ENCODE data around the gene TM2D1.
"Not testable (repeated sequence)": the region's sequence is repeated elsewhere in the genome, so short reads cannot be mapped to it uniquely, and the experiment has no call there.

The TM2D1 gene

DNA sequence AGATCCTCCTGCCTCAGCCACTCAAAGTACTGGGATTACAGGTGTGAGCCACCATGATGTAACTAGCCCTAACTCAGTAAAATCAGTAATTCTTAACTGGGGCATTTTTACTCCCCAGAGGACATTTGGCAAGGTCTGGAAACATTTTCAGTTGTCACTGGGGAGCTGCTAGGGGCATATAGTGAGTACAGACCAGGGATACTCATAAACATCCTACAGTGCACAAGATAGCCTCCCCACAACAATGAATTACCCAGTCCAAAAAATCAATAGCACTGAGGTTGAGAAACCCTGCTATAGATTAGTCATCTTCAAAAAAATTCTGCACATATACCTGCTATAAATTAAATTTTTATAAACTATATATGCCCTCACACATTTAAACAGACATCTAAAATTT lies 13.0 kb downstream of the TM2D1 start:
- no peak for DNase-seq

DNA sequence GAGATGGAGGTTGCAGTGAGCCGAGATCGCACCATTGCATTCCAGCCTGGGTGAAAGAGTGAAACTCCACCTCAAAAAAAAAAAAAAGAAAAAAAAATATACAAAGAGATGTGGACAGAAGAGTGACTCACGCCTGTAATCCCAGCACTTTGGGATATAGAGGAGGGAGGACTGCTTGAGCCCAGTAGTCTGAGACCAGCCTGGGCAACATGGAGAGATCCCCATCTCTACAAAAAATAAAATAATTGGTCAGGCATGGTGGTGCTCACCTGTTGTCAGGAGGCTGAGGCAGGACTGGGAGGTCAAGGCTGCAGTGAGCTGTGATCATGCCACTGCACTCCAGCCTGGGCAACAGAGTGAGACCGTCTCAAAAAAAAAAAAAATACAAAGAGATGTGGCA lies 13.7 kb downstream of the TM2D1 start:
- DNase-seq = not testable (repeated sequence)

DNA sequence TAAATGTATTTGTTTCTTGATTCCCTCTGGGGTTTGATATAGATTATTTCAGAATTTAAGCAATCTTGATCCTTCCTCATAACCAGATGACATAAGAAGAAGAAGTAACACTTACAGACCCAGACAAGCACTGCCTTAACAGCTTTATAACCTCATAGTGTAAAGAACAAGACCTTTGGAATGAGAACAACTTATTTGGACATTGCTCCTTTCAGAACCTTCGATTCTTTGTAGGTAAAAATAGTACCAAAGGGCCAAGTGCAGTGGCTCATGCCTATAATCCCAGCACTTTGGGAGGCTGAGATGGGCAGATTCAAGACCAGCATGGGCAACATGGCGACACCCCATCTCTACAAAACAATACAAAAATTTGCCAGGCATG lies 15.0 kb downstream of the TM2D1 start:
- DNase-seq = no peak

DNA sequence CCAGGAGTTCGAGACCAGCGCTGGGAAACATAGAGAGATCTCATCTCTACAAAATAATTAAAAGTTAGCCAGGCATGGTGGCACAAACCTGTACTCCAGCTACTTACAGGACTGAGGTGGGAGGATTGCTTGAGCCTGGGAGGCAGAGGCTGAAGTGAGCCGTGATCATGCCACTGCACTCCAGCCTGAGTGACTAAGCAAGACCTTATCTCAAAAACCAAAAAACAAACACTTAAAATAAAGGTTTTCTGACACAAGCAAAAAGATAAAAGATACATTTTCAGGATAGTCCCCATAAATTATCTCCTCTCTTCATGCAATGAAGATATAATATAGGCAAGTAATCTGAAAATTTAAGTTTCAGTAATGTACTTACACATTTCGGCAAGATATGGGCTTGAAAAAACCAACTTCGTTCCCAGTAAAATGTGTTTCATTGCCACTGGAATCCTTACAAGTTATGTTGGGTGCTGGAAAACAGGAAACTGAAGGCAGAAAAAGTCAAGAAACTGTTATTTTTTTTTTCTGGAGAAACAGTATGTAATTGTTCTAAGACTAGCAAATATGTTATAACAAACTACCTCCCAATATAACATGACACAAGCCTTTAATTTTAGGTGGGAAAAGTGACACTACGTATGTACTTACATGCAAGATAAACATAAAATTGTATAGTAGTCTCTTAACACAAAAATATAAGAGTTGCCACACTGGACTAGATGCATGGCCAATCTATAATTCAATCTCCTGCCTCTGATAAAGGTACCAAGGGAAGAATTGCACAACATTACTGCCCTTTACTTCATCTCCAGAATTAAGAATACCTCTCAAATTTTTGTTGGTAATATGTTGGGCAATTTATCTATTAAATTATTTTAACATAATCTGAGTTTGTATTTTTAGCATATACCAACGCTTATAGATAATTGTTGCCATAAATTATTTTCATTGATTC lies 15.7 kb downstream of the TM2D1 start:
- DNase-seq = no peak

DNA sequence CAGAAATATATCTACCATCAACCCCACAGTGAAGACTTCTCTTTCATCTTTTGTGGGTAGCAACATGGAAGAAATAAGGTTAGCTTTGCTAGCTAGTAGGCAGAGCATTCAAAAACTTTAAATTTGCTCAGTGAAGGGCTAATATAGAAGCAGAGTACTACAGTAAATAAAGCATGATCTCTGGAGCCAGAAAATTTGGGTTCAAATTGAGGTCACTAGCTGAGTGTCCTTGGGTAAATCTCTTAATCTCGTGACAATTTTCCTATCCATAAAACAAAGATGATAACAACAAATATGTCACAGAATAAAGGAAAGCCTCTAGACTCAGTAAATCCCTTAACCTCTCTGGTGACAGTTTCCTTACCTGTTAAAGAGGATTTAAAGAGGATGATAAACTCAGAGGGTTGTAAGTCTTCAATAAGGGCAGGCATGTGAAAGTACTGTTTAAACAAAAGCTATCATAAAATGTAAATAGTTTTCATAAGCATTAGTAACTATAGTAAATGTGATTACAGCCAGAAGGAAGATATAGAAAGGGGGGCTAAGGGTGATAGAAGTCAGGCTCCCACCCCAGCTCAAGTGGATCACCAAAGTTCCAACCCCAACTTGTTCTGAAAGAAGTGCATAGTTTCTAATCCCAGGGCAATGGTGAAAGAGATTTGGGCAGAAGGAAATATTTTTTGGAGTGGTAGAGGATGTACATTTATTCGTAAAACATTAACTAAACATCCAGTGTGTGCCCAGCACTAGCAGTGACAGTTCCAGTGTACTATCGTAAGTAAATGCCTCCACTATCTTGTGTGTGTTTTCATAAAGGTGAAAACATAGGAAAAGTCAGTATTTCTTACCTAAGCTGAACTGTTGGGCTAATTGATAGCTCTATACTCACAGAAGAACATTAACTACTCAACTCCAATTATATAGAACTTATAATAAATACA lies 24.8 kb downstream of the TM2D1 start:
- DNase-seq = no peak

DNA sequence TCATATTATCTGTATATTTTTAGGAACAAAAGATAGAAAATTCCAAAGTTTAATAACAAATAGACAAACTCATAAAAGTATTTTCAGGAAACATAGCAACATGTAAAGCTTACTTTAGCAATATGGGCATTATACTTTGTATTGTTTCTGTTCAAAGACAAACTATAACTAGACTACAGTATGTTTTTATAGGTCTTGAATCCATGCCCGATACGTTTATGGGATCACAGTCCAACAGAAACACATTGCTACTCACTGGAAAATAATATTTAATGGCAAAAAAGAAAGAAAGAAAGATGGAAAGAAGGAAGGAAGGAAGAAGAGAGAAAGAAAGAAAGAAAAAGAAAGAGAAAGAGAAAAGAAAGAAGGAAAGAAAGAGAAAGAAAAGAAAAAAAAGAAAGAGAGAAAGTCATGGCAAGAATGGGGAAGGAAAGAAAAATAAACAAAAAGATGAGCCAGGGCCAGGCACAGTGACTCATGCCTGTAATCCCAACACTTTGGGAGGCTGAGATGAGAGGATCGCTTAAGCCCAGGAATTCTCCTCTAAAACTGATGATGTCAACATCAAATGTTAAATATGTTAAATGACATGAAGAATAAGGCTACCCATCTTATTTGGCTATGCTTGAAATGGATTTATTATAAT lies 32.7 kb downstream of the TM2D1 start:
- DNase-seq = no peak

DNA sequence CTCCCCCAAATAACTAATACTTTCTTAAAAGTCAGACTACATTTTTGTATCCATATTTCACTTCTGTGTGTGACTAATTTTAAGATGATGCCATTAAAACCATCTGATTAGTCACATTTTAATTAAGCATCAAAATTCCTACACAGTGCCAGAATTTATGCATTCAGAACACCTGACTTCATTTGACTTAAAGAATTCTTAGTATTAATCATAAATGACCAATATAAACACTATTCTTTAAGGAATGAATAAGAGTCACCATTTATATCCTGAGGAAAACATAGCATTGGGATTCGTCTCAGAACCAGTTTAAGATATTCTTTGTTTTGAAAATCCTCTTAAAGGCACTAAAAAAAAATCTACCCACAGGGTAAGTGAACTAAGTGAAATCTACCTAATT lies 37.0 kb downstream of the TM2D1 start:
- DNase-seq = no peak

DNA sequence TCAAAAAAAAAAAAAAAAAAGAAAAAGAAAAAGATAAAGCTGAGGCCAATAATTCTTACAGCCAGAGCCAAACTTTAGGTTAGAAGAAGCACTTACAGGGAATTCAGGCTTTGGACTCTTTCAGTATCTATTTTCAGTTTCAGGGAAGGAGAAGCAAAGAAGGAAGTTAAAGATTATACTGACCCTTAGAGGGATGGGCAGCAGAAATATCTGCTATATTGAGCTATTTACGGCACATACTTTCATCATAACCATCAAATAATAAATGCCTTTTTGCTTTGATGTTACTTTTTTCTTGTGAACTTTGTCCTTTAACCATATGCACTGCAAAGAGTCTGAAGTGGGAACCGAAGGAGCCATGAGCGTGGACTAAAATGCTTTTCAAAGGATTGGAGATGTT lies 42.0 kb downstream of the TM2D1 start:
- no peak for DNase-seq

DNA sequence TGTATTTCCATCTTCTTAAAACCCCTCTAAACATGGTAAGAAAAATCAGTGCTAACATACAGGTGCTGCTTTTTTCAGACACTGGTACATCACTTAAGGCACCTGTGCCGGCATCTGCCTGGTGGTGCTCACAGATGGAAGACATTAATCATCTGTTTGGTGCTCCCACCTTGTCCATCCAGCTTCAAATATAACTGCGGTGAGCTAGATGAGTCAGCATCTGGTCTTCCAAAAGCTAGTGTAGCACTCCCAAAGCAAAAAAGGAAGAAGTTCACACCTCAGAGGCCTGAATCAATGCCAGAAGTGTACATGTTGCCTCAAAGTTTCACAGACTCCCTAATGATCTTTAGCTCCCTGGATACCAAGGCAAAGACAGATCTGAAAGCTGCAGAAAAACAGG lies 44.4 kb downstream of the TM2D1 start:
- DNase-seq = no peak

DNA sequence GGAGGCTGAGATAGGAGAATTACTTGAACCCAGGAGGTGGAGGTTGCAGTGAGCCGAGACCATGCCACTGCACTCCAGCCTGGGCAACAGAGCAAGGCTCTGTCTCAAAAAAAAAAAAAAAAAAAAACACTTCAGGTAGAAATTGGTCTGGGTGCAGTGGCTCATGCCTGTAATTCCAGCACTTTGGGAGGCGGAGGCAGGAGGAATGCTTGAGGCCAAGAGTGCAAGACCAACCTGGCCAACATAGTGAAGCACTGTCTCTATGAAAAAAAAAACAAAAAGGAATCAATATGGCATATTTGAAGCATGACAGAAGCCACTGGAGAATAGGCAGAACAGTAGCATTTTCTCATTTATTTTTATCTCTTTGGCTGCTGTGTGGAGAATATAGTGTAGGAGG lies 48.1 kb downstream of the TM2D1 start:
- not testable (repeated sequence) for DNase-seq

DNA sequence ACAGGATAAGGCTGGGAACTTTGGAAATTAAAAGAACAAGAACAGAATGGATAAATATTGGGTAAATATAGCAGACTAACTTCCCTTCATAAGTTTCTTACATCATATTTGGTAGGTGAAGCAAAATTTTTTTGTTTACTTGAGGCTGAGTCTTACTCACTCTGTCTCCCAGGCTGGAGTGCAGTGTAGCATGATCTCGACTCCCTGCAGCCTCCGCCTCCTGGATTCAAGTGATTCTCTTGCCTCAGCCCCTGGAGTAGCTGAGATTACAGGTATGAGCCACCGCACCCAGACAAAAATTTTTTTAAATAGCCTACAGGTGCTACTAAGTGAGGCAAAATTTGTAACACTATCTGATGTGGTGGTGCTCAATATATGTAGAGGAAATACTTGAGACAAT lies 50.7 kb downstream of the TM2D1 start:
- DNase-seq = no peak

DNA sequence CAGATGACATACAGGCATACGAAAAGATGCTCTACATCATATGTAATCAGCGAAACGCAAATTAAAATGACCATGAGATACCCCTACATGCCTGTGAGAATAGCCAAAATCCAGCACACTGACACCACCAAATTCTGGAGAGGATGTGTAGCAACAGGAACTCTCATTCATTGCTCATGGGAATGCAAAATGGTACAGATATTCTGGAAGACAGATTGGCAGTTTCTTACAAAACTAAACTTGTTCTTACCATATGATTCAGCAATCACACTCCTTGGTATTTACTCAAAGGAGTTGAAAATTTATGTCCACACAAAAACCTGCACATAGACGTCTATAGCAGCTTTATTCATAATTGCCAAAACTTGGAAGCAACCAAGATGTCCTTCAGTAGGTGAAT lies 52.6 kb downstream of the TM2D1 start:
- DNase-seq = no peak

DNA sequence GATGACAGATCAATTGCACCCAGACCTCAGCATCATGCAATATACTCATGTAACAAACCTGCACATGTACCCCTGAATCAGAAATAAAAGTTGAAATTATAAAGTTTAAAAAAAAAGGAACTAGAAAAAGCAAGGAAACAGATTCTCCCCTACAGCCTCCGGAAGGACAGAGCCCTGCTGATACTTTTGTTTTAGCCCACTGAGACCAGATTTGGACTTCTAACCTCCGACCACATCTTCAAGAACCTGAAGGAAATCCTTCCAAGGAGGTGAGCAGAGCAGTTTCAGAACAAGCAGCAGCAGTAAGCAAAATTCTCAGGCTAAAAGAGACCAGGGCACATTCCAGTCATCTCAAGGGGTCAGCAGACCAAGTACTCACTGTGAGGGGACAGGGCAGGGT lies 54.5 kb downstream of the TM2D1 start:
- DNase-seq = no peak

DNA sequence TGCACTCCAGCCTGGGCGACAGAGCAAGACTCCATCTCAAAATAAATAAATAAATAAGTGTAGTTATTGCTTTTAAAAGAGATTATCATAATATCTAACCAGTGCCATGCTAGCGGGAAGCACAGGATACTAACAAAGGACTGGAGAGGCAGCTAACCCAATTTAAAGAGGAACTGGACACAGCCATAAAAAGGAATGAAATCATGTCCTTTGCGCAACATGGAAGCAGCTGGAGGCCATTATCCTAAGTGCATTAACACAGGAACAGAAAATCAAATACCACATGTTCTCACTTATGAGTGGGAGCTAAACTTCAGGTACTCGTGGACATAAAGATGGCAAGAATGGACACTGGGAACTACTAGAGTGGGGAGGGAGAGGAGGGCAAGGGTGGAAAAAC lies 54.9 kb downstream of the TM2D1 start:
- DNase-seq = no peak

DNA sequence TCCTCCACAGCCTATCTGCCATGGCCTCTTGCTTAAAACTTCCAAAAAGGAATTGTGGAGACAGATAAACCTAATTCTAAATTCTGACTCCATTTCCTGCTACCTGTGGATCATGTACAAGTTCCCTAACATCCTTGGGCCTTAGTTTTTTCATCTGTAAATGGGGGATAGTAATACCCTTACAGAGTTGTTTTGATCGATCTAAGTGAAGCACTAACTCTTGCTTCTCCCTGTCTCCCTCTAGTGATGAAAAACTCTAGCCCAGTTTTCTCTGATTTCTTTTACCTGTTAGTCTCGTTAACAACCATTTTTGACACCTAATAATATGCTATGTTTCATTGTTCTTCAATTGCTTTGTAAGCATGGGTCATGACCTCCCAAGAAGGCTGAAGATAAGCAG lies 65.9 kb downstream of the TM2D1 start:
- DNase-seq = no peak

DNA sequence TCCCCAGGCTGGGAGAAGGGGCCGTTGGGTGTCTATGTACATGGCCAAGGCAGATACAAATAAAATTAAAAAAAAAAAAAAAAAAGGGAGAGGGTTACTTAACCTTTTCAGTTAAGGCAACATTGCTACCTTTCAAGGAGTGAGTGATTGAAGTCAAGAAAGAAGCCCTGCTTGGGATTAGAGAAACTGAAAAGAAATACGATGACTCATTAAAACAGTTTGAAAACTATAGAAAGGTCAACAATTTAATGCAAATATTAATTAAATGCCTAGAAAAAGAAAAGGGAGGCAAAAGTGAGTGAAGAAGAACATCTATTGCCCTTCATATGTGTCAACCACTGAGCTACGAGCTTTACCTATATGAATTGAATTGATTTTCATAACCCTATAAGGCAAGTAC lies 69.5 kb downstream of the TM2D1 start:
- no peak for DNase-seq

DNA sequence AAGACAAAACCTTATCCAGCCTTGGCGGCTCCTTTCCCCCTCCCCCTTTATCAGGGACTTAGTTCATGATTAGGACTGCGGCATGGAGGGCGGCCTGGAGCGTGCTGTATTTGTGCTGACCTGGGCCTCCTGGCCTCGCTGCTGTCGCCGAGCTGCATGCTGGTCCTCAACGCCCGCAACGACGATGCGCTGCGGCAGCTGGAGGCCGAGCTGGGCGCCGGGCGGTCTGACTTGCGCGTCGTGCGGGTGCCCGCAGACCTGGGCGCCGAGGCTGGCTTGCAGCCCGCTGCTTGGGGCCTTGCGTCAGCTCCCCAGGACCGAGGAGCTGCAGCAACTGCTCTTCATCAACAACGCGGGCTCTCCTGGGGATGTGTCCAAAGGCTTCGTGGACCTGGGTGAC lies 70.9 kb downstream of the TM2D1 start:
- DNase-seq = no peak

DNA sequence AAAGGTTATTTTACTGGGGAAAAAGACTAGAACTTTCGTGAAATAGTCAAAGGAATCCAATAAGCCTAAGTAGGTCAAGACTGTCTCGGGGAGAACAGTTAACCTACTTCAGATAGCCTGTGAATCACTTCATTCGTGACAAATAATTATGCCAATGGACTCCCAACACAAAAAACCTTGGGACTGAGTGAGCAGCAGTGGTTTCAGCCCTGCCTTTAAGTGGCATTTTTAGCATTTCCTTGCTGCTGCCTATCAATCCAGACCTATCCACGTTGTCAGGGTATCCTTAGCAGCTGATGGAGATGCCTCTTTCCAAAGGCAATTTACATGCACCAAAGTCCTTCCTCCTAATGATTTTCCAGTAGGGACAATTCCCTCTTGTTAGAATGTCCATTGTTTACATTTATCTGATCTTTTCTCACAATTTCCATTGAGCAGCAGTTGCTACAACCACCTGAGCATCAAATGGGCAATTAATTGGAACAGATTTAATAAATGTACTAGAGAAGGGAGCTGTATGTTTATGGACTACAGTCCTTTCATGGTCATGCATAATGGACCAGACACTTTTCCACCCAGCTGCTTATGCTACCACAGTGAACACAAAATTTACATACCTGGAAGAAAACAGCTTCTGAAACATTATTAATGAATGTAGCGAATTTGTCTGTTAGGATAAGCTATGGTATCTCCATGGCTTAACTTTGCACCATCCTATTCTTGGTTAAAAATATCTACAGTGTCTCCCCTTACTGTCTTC lies 75.8 kb downstream of the TM2D1 start:
- DNase-seq = no peak

DNA sequence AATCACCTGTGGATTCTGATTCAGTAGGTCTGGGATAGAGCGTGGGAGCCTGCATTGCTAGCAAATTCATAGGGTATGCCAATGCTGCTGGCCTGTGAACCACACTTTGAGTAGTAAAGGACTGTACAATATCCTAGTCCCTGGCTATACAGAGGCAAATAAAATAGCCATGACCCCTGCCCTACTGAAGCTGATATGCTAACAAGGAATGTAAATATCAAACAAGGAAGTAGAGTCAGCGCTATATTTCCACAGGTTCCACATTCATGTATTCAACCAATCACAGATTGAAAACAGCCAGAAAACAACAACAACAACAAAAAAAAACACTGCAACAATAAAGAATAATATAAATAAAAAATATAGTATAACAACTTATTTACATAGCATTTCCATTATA lies 77.8 kb downstream of the TM2D1 start:
- no peak for DNase-seq

DNA sequence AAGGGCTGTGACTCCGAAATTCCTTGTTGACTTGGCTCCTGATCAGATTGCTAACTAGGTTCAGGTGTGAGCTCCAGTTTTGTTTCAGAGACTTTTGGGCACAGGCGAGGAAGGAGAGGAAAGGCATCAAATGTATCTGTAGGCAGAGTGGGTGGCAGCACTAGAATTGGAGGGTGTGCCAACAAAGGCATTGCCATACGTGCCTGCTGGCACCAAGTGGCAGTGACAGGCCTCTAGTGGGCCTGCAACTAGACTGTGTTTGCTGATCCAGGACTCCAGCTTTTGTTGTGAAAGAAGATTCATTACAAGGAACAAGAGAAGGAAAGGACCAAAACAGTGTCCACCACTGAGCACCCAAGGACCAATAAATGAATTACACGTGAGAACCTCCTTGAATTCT lies 79.5 kb downstream of the TM2D1 start:
- DNase-seq = no peak

DNA sequence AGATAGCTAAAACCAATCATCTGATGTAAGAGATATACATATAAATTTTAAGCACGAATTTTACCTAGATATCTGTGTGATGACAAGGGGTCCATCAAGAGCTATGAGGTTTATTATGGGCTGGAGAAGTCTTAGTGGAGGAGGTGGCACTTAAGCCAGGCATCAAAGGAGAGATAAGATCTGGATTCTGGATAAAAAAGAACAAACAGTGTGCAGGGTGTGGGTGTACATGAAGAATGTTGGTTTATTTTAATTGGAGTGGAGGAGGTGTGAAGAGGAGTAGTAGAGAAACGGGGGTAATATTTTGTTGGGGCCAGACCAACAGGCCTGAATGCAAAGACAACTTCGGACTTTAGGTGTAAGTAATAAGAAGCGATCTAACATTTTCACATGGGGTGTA lies 80.6 kb downstream of the TM2D1 start:
- DNase-seq = no peak

DNA sequence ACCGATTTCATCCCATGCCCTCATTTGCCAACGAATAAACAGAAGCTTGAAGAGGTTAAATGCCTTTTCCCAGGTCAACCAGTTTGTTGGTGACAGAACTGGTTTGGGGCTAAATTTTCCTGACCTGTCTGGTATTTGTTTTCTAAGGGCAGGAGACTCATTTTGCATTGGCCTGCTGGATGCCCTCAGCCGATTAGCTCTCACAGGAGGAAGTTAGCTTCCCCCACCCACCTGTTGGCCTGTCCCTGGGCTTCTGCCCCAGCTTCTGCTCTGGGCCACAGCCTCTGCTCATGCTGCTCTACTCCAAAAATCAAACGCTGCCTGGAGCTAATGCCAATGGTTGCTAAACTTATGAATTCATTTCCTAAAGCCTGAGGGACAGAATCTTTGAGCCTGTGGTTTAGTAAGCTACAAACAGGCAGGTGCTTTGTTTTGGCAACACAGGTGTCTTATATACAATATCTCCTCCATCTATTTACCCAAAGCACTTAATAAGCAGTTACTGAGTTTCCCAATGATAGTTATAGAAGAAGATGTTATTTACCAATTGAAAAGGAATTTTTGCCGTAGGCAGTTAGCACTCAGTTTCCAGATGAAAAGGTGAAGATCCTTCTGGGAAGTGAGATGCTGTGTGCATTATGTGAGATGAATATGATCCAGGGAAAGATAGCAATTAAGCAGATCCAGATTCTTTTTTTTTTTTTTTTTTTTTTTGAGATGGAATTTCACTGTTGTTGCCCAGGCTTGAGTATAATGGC lies 82.3 kb downstream of the TM2D1 start:
- DNase-seq = peak; percentile 8
